ENCODE data around the gene HPCAL1.

Gene HPCAL1

DNA sequence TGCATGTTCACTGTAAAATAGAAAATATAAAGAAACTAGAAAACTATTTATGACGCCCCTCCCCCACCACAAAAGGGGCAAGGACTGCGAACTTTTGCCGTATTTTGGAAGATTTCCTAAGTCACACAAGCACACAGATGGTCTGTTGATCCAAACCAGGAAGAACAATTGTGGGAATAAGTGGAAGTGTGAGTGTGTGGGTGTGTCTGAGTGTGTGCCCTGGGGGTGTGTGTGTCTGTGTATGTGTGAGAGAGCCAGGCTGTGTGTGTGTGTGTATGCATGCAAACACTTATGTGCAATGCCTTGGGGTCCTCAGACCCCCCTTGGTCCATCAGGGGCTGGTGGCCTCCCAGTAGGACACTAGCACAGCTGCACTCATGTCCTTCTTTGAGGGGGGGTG, 43.1 kb downstream of the HPCAL1 start:
- Mint-ChIP-seq H3K4me3 (no peak overlapping the region), H3K27me3 (no peaks in the 10 kb centered on the region), H3K27ac (no peak overlapping the region), H3K36me3 (ENCODE audit: low read depth) (peaks cover 16% of the 10 kb centered on the region), H3K9me3 (no peaks in the 10 kb centered on the region), H3K4me1 (ENCODE audit: low read depth) (peaks cover 76% of the 10 kb centered on the region)

DNA sequence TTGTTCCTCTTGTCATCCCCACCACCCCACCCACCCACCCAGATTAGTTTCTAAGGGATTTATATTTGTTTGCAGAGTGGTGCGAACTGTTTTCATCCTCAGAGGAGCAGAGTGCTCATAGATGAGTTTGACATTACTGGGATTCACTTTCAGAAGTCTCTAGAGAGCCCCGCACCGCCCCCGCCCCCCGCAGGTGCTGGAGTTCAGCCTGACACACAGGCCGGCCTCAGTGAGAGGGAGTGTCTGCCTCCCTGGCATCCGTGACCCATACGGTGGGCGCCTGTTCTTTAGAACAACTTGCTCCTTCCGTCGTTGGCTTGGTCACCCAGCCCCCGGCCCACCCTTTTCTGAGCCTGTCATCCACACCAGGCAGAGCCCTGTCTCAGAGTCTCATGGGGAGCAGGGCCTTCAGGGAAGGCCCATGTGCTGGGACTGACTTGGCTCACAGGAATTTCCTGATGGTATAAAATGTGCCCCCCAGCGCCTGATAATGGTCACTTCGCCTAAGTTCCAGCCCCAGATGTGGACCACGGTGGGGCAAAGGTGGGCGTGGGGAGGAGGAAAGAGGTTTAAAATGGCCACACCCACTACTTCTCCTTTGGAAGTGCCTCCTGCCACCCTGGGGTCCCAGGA, 44.3 kb downstream of the HPCAL1 start:
- H3K36me3 Mint-ChIP-seq (ENCODE audit: low read depth) = peaks cover 20% of the 10 kb centered on the region

DNA sequence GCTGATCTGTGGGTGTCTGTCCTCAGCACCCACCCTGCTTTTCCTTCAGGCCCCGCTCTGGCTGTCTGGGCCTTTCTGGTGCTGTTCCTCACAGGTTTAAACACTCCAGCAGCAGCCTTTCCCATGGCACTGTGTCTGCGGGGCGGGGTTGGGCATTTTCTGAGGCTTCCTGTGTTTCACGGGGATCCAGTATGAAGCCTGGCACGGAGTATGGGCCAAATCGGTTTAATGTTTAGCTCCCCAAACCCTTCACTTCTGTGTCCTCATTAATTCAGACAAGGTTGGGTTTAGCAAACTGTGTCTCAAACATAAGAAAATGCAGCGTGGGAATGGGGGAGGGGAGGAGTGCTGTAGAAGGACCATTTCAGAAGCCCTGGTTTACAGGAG, 44.9 kb downstream of the HPCAL1 start:
- Mint-ChIP-seq H3K4me3 (no peak overlapping the region), H3K9me3 (no peaks in the 10 kb centered on the region), H3K36me3 (ENCODE audit: low read depth) (peaks cover 20% of the 10 kb centered on the region), H3K27ac (no peak overlapping the region), H3K27me3 (no peaks in the 10 kb centered on the region), H3K4me1 (ENCODE audit: low read depth) (peaks cover 82% of the 10 kb centered on the region)

More for the DNA sequence above, 44.3 kb downstream of the HPCAL1 start:
- Mint-ChIP-seq H3K27me3 (no peaks in the 10 kb centered on the region), H3K4me3 (no peak overlapping the region), H3K9me3 (no peaks in the 10 kb centered on the region), H3K4me1 (ENCODE audit: low read depth) (peaks cover 78% of the 10 kb centered on the region), H3K27ac (no peak overlapping the region)

DNA sequence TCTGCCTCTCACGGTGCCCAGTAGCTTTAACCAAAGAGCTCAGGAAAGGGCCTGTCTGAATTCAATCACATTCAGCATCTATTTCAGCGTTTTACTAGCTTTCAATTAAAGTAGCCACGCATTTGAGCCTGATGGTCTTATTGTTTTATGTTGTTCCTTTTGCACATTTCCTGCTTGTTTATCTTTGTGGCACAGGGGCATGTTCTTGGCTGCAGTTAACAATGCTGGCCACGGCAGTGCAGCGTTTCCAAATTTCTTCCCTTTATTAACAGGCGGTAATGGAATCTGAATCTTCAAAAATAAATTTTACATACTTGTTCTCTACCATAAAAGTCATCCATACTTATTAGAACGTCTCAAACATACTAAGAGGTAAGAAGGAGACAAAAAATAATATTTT, 46.2 kb downstream of the HPCAL1 start:
- H3K27ac Mint-ChIP-seq = no peak overlapping the region
- peaks cover 15% of the 10 kb centered on the region for H3K36me3 Mint-ChIP-seq (ENCODE audit: low read depth)
- H3K27me3 Mint-ChIP-seq = no peaks in the 10 kb centered on the region
- H3K4me1 Mint-ChIP-seq (ENCODE audit: low read depth) = peaks cover 70% of the 10 kb centered on the region
- no peak overlapping the region for H3K4me3 Mint-ChIP-seq
- H3K9me3 Mint-ChIP-seq = no peaks in the 10 kb centered on the region

DNA sequence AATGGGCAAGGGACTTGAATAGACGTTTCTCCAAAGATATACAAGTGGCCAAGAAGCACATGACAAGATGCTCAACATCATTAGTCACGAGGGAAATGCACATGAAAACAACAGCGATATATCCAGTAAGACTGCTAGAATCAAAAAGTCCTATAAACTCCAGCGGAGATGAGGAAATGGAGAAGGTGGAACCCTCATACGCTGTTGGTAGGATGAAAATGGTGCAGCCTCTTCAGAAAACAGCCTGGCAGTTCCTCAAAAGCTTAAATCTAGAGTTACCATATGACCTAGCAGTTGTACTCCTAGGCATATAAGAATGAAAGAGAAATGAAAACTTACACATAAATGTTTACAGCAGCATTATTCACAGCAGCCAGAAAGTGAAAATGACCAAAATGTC, 48.1 kb downstream of the HPCAL1 start:
- Mint-ChIP-seq H3K9me3 (no peaks in the 10 kb centered on the region), H3K27me3 (no peaks in the 10 kb centered on the region), H3K4me1 (ENCODE audit: low read depth) (peaks cover 65% of the 10 kb centered on the region), H3K36me3 (ENCODE audit: low read depth) (peaks cover 26% of the 10 kb centered on the region), H3K27ac (peak overlapping the region; percentile 19), H3K4me3 (no peak overlapping the region)

DNA sequence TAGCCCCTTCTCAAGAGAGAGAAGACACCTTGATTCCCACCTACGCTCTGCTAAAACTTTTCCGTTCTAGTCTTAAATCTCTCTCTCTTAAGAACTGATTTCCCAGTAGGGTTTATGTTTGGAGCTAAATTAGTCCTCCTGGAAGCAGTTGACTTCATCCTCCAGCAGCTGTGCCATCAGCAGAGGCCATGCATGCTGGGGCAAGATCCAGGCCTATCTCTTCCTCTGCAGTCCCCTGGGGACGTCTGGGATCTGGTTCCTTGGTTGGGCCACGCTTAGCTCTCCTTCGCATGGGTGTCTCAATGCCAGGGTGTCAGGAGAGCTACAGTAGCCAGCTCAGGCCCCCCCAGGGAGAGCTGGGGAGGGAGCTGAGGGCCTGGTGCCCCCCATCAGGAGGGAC, 49.7 kb downstream of the HPCAL1 start:
- peaks cover 59% of the 10 kb centered on the region for H3K4me1 Mint-ChIP-seq (ENCODE audit: low read depth)
- H3K27me3 Mint-ChIP-seq = no peaks in the 10 kb centered on the region
- peaks cover 26% of the 10 kb centered on the region for H3K36me3 Mint-ChIP-seq (ENCODE audit: low read depth)
- H3K9me3 Mint-ChIP-seq = no peaks in the 10 kb centered on the region
- H3K4me3 Mint-ChIP-seq = no peak overlapping the region
- H3K27ac Mint-ChIP-seq = peak overlapping the region; percentile 69

DNA sequence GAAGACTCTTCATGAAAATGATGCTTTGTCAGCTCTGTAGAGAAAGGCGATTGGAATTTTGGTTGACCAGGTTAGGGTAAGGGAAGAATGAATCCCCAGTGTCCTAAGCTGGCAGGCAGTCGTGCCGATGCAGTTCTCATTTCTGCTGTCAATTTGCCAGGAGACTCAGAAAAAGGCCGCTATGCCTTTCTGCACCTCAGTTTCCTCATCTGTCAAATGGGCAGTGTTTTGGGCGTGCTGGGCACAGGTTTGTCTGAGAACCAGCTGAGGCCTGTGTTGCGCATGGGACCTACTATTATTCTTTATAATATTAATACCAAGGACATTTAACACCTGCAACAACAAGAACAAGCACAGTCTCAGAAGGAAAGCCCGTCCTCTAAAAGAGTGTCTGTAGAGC, 50.3 kb downstream of the HPCAL1 start:
- Mint-ChIP-seq H3K4me1 (ENCODE audit: low read depth) (peaks cover 57% of the 10 kb centered on the region), H3K36me3 (ENCODE audit: low read depth) (peaks cover 28% of the 10 kb centered on the region), H3K27ac (no peak overlapping the region), H3K4me3 (no peak overlapping the region), H3K9me3 (no peaks in the 10 kb centered on the region), H3K27me3 (no peaks in the 10 kb centered on the region)

DNA sequence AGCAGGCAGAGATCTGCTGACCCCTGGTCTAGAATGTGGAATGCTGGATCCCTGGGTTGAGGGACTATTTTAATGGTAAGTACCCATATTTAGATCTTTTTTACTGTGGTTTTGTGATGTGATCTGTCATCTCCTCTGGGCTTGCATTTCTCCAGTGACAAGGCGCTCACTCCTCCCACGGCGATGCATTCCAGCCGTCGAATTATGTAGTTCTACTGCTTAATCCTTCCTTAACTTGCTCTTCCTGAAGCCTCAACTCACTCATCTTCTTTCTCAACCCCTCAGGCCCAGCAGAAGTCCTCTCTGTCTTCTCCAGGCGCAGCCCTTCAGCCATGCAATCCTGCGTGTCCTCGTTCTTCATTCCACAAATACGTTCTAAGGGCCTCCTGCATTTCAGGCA, 51.2 kb downstream of the HPCAL1 start:
- Mint-ChIP-seq H3K4me1 (ENCODE audit: low read depth) (peaks cover 53% of the 10 kb centered on the region), H3K27ac (peak overlapping the region; percentile 68), H3K27me3 (no peaks in the 10 kb centered on the region)

DNA sequence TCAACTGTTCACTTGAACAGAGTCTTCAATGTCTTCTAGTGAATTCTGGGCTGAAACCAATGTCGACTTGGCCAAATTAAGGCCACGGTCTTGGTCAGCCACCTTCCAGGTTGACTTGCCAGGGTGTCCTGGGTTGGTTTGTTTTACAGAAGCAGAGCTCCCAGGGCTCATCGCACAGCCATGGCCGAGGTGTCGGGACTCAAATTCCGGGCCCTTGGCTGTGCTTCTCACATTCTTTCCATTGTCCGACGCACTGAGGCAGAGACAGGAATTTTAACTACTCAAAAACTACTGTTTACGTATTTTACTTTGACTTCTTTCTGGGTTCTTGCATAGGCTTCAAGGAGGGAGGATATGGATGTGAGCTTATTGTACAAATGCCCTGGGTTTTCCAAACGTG, 51.7 kb downstream of the HPCAL1 start:
- Mint-ChIP-seq H3K27ac (peak overlapping the region; percentile 68), H3K9me3 (no peaks in the 10 kb centered on the region), H3K36me3 (ENCODE audit: low read depth) (peaks cover 26% of the 10 kb centered on the region), H3K4me3 (no peak overlapping the region), H3K27me3 (no peaks in the 10 kb centered on the region), H3K4me1 (ENCODE audit: low read depth) (peaks cover 49% of the 10 kb centered on the region)

More for the DNA sequence above, 51.2 kb downstream of the HPCAL1 start:
- Mint-ChIP-seq H3K9me3 (no peaks in the 10 kb centered on the region), H3K4me3 (no peak overlapping the region), H3K36me3 (ENCODE audit: low read depth) (peaks cover 28% of the 10 kb centered on the region)

DNA sequence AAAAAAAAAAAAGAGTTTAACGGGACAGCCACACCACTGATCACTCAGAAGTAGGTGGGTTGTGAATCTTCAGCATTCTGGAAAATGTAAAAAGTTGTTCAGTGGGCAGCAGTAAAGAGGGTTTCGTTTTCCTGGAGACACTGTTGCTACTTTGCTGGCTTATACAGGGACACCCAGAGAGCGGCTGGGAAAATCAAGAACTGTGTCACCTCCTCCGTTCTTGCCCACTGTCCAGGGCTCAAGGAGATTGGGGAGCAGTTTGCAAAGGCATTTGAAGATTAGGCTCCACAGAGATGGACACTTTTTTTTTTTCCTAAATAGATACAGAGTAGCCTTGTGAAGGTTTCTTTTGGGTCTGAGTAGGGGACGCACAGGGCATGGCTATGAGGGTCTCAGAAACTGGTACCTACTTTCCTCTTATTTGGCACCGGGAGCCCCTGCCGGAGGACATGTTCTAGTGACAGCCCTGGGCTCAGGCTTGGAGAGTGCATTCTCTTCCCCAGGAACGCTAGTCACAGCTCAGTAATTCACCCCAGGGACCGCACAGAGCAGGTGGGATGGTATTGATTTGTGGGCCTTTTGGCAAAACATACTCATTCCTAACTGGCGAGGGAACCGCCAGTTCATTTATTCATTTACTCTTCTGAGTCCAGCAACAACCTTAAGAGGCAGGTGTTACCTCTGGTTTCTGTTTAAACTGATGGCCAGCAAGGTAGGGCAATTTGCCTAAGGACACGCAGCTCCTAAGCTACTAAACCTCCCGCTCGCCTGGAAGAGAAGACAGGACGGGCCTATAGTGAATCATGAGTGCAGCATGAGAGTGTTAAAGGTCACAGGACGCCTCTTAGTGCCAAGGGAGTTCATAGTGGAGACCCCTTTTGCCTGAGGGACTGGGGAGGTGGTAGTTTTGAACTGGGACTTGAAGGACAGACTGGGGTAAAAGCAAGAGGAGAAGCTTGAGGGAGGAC, 53.1 kb downstream of the HPCAL1 start:
- peaks cover 47% of the 10 kb centered on the region for H3K4me1 Mint-ChIP-seq (ENCODE audit: low read depth)
- no peaks in the 10 kb centered on the region for H3K9me3 Mint-ChIP-seq
- no peak overlapping the region for H3K4me3 Mint-ChIP-seq
- no peaks in the 10 kb centered on the region for H3K27me3 Mint-ChIP-seq
- peak overlapping the region; percentile 26 for H3K27ac Mint-ChIP-seq
- peaks cover 21% of the 10 kb centered on the region for H3K36me3 Mint-ChIP-seq (ENCODE audit: low read depth)

DNA sequence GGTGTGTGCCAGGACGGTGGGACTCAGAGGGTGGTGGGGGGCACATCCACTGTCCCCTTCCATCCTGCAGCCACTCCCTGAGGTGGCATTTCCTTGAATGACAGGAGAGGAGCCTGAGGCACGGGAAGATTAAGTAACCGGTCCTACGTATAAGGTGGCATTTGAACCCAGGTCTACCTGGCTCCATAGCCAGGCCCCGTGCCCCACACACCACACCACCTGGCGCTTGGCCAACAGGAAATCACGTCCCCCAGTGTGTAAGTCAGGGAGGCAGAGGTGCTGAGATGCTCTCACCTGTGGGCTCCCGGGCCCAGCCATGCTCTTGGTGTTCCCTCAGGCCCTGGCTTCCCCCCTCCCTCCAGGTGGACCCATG, 53.7 kb downstream of the HPCAL1 start:
- peaks cover 45% of the 10 kb centered on the region for H3K4me1 Mint-ChIP-seq (ENCODE audit: low read depth)
- no peaks in the 10 kb centered on the region for H3K27me3 Mint-ChIP-seq
- H3K9me3 Mint-ChIP-seq = no peaks in the 10 kb centered on the region
- H3K4me3 Mint-ChIP-seq = no peak overlapping the region
- H3K27ac Mint-ChIP-seq = peak overlapping the region; percentile 49
- H3K36me3 Mint-ChIP-seq (ENCODE audit: low read depth) = peaks cover 18% of the 10 kb centered on the region

DNA sequence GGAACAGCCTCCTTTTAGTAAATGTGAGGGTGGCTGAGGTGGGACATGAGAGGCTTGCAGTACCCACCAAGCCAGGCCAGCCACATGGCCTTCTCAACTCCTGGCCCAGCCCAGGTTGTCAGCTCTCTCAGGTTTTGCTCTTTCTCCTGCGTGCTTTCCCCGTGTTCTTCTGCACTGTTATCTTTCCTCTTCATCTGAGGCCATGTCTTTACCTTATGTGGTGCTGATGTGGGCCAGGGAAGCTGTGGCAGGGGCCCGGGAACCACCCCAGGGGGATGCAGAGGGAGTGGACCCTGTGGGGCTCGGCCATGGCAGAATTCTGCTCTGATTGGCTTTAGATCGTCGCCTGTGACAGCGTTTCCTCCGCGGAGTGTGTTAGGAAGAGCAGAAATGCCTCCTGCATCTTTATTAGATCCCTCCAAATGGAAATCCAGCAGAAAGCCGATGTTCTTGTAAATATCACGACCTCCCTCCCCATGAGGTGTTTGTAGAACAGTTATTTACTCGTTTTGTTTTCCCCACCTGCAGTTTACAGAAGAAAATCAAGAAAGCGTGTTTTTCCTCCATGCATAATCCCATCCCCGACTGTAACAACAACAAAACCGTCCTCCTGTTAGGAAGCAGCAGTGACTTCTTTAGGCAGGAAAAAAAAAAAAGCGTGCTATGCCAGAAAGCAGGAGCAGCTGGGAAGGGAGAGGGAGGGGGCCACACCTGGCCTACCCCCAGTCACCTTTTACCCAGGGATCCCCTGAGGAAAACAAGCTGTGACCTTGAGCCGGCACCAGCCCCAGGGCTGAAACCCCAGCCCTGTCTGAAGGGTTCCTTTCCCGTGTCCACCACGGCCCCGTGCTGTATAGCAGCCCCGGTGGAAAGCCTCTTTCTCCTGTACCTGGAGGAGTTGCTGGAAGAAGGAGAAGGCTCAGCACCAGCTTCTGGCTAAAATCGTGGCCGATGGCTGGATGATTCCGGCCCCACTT, 54.8 kb downstream of the HPCAL1 start:
- H3K4me3 Mint-ChIP-seq = no peak overlapping the region
- no peaks in the 10 kb centered on the region for H3K27me3 Mint-ChIP-seq
- peaks cover 18% of the 10 kb centered on the region for H3K36me3 Mint-ChIP-seq (ENCODE audit: low read depth)
- H3K27ac Mint-ChIP-seq = no peak overlapping the region
- H3K9me3 Mint-ChIP-seq = no peaks in the 10 kb centered on the region
- peaks cover 38% of the 10 kb centered on the region for H3K4me1 Mint-ChIP-seq (ENCODE audit: low read depth)

DNA sequence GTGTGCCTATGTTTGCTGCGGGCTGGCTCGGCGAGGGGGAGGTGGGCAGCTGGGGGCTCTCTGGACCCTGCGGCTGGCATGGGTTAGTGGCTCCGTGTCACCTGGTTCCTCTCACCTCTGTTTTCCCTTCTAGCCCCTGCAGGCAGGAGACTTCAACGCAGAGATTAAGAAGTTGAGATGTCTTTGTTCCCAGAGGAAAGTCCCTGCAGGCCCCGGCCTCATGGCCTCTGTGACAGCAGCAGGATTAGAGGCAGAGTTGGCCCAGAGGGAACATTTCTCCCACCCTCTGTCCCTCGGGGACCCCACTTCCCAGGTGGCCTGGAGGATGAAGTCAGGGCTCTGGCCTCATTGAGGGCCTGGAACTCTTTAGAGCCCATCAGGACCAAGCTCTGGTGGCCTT, 56.5 kb downstream of the HPCAL1 start:
- no peaks in the 10 kb centered on the region for H3K27me3 Mint-ChIP-seq
- H3K4me1 Mint-ChIP-seq (ENCODE audit: low read depth) = peaks cover 38% of the 10 kb centered on the region
- no peak overlapping the region for H3K4me3 Mint-ChIP-seq
- no peaks in the 10 kb centered on the region for H3K9me3 Mint-ChIP-seq
- no peak overlapping the region for H3K27ac Mint-ChIP-seq
- peaks cover 11% of the 10 kb centered on the region for H3K36me3 Mint-ChIP-seq (ENCODE audit: low read depth)

DNA sequence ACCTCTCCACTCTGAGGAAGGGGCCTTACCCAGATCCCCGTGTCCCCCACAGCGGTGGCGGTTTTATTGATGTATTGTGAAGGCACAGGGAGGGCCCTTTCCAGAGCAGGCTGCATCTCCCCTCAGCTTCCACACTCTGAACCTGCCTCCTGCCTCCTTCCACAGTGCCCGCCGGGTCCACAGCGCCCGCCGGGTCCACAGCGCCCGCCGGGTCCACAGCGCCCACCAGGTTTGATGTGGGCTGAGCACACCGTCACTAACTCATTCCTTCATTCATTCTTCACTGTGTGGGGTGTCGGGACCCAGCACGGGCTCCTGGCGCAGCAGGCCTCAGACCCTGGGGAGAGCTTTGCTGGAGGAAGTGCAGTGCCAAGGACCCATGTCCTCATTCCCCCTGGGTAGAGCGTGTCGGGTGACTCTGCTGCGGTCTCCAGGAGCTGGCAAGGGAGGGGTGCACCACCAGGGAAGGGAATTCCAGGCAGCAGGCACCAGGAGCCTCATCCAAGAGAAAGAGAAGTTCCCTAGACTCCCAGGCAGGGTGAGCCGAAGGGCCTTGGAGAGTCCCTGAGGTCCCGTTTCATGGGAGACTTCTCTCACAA, 57.1 kb downstream of the HPCAL1 start:
- H3K4me1 Mint-ChIP-seq (ENCODE audit: low read depth) = peaks cover 36% of the 10 kb centered on the region
- no peak overlapping the region for H3K4me3 Mint-ChIP-seq
- no peaks in the 10 kb centered on the region for H3K27me3 Mint-ChIP-seq
- peaks cover 6% of the 10 kb centered on the region for H3K36me3 Mint-ChIP-seq (ENCODE audit: low read depth)
- H3K9me3 Mint-ChIP-seq = no peaks in the 10 kb centered on the region
- no peak overlapping the region for H3K27ac Mint-ChIP-seq

Measured in stimulated activated naive CD8-positive, alpha-beta T cell treated with anti-CD3 and anti-CD28 coated beads, Interleukin-15, Interleukin-2, amounts not matched to agents 100 ng/mL and 50 ng/mL, for 24 hours (primary cell).